ENCODE data around the gene GRID1.
"Not testable (repeated sequence)": the region's sequence is repeated elsewhere in the genome, so short reads cannot be mapped to it uniquely, and the experiment has no call there.

Gene GRID1

GRCh38 chr10:85934586-85934985 is 432.0 kb downstream of the GRID1 start:
- H3K27ac ChIP-seq (ENCODE audit: low read depth, low read length, poor library complexity, severe bottlenecking): no peak overlapping the region
- H3K4me1 ChIP-seq (ENCODE audit: insufficient read depth, low read length, severe bottlenecking): no peaks in the 10 kb centered on the region
- no peak overlapping the region for H3K4me2 ChIP-seq (ENCODE audit: low read length)
- no peaks in the 10 kb centered on the region for H3F3A ChIP-seq (ENCODE audit: insufficient read depth, low read length)
- no peak overlapping the region for H3K4me3 ChIP-seq (ENCODE audit: low read depth, low read length, poor library complexity, severe bottlenecking)
- no peak overlapping the region for H2AFZ ChIP-seq (ENCODE audit: low read length)
- H3K9ac ChIP-seq (ENCODE audit: low read length): no peak overlapping the region
- H3K79me2 ChIP-seq (ENCODE audit: insufficient read depth, low read length): no peaks in the 10 kb centered on the region
- TF ChIP-seq CTCF (IDR thresholded peaks at IDR 0.05; ENCODE audit: low read length): no peak
- no peak for TF ChIP-seq EZH2 (IDR thresholded peaks at IDR 0.05; ENCODE audit: borderline replicate concordance, low read length)
- no peaks in the 10 kb centered on the region for H4K20me1 ChIP-seq (ENCODE audit: insufficient read depth, low read length)
- no peaks in the 10 kb centered on the region for H3K9me3 ChIP-seq (ENCODE audit: low read length)
- H3K27me3 ChIP-seq (ENCODE audit: insufficient read depth, low read length): no peaks in the 10 kb centered on the region
- H3K9me2 ChIP-seq (ENCODE audit: low read depth, low read length): no peaks in the 10 kb centered on the region
- no peaks in the 10 kb centered on the region for H3K36me3 ChIP-seq (ENCODE audit: insufficient read depth, low read length)

GRCh38 chr10:85929993-85930392 is 436.6 kb downstream of the GRID1 start:
- not testable (repeated sequence) for H4K20me1 ChIP-seq (ENCODE audit: insufficient read depth, low read length); H3K36me3 ChIP-seq (ENCODE audit: insufficient read depth, low read length); H3K9ac ChIP-seq (ENCODE audit: low read length); H3K4me2 ChIP-seq (ENCODE audit: low read length); H3K4me1 ChIP-seq (ENCODE audit: insufficient read depth, low read length, severe bottlenecking); H3K9me2 ChIP-seq (ENCODE audit: low read depth, low read length); H3K27me3 ChIP-seq (ENCODE audit: insufficient read depth, low read length); H3F3A ChIP-seq (ENCODE audit: insufficient read depth, low read length); H3K9me3 ChIP-seq (ENCODE audit: low read length); H3K27ac ChIP-seq (ENCODE audit: low read depth, low read length, poor library complexity, severe bottlenecking); H3K79me2 ChIP-seq (ENCODE audit: insufficient read depth, low read length); H2AFZ ChIP-seq (ENCODE audit: low read length); H3K4me3 ChIP-seq (ENCODE audit: low read depth, low read length, poor library complexity, severe bottlenecking)

GRCh38 chr10:85927952-85928665 is 438.5 kb downstream of the GRID1 start:
- H3K79me2 ChIP-seq (ENCODE audit: insufficient read depth, low read length): no peaks in the 10 kb centered on the region
- no peaks in the 10 kb centered on the region for H4K20me1 ChIP-seq (ENCODE audit: insufficient read depth, low read length)
- no peak overlapping the region for H2AFZ ChIP-seq (ENCODE audit: low read length)
- TF ChIP-seq EZH2 (IDR thresholded peaks at IDR 0.05; ENCODE audit: borderline replicate concordance, low read length): no peak
- TF ChIP-seq CTCF (IDR thresholded peaks at IDR 0.05; ENCODE audit: low read length): no peak
- no peak overlapping the region for H3K9ac ChIP-seq (ENCODE audit: low read length)
- H3K9me3 ChIP-seq (ENCODE audit: low read length): no peaks in the 10 kb centered on the region
- H3K27me3 ChIP-seq (ENCODE audit: insufficient read depth, low read length): no peaks in the 10 kb centered on the region
- H3F3A ChIP-seq (ENCODE audit: insufficient read depth, low read length): no peaks in the 10 kb centered on the region
- H3K4me2 ChIP-seq (ENCODE audit: low read length): no peak overlapping the region
- H3K9me2 ChIP-seq (ENCODE audit: low read depth, low read length): no peaks in the 10 kb centered on the region
- no peak overlapping the region for H3K4me3 ChIP-seq (ENCODE audit: low read depth, low read length, poor library complexity, severe bottlenecking)
- H3K36me3 ChIP-seq (ENCODE audit: insufficient read depth, low read length): no peaks in the 10 kb centered on the region
- H3K27ac ChIP-seq (ENCODE audit: low read depth, low read length, poor library complexity, severe bottlenecking): no peak overlapping the region
- no peaks in the 10 kb centered on the region for H3K4me1 ChIP-seq (ENCODE audit: insufficient read depth, low read length, severe bottlenecking)

- H3K9me2 ChIP-seq (ENCODE audit: low read depth, low read length): no peaks in the 10 kb centered on the region
- TF ChIP-seq CTCF (IDR thresholded peaks at IDR 0.05; ENCODE audit: low read length) (no peak), EZH2 (IDR thresholded peaks at IDR 0.05; ENCODE audit: borderline replicate concordance, low read length) (no peak)
- no peak overlapping the region for H3K27ac ChIP-seq (ENCODE audit: low read depth, low read length, poor library complexity, severe bottlenecking)
- no peak overlapping the region for H3K9ac ChIP-seq (ENCODE audit: low read length)
- H4K20me1 ChIP-seq (ENCODE audit: insufficient read depth, low read length): no peaks in the 10 kb centered on the region
- H3K4me2 ChIP-seq (ENCODE audit: low read length): no peak overlapping the region
- H3F3A ChIP-seq (ENCODE audit: insufficient read depth, low read length): no peaks in the 10 kb centered on the region
- H3K36me3 ChIP-seq (ENCODE audit: insufficient read depth, low read length): no peaks in the 10 kb centered on the region
- no peaks in the 10 kb centered on the region for H3K9me3 ChIP-seq (ENCODE audit: low read length)
- H2AFZ ChIP-seq (ENCODE audit: low read length): no peak overlapping the region
- H3K4me1 ChIP-seq (ENCODE audit: insufficient read depth, low read length, severe bottlenecking): no peaks in the 10 kb centered on the region
- H3K4me3 ChIP-seq (ENCODE audit: low read depth, low read length, poor library complexity, severe bottlenecking): no peak overlapping the region
- no peaks in the 10 kb centered on the region for H3K27me3 ChIP-seq (ENCODE audit: insufficient read depth, low read length)
- no peaks in the 10 kb centered on the region for H3K79me2 ChIP-seq (ENCODE audit: insufficient read depth, low read length)
Measured at GRCh38 chr10:85926986-85927385, 439.6 kb downstream of the GRID1 start.
